Breast epithelium (tissue), 4 donors: ENCODE data around the gene CADM1. TPM values are rescaled to one million over a fixed set of nuclear protein-coding genes. Genes with fewer than 3 reads are reported as not detected.

Source experiments
- DNase-seq, 2 donors: peaks; one replicate each; pipeline ENCODE4 v3.0.0-alpha.2; 2019; ENCODE audit warnings: low spot score in 2 of 2
- H3K27ac ChIP-seq, 2 donors: fragments of 200-600 bp; sonication (generic) in 1 of 2; one replicate each; pipeline ENCODE4 v1.5.1; 2016 to 2019; ENCODE audit warnings: mild to moderate bottlenecking in 1 of 2
- H3K27me3 ChIP-seq, 2 donors: fragments of 200-600 bp; sonication (generic) in 1 of 2; one replicate each; pipeline versions ENCODE4 v1.5.1 to v1.6.0; 2017 to 2019; ENCODE audit warnings: control low read depth in 1 of 2, mild to moderate bottlenecking in 1 of 2
- H3K36me3 ChIP-seq: fragments of 200-600 bp; one replicate; pipeline ENCODE4 v1.5.1; 2019
- H3K4me1 ChIP-seq, 2 donors: fragments of 200-600 bp; sonication (generic); one replicate each; pipeline ENCODE4 v1.5.1; 2016 to 2019; ENCODE audit warnings: control low read depth in 1 of 2
- H3K4me3 ChIP-seq, 3 donors: fragments of 200-600 bp; sonication (generic); 1 replicate in 2 of 3; 2 replicates in 1 of 3; pipeline ENCODE4 v1.5.1; 2016 to 2019; ENCODE audit warnings: mild to moderate bottlenecking in 3 of 3, moderate library complexity in 2 of 3
- H3K9me3 ChIP-seq, 2 donors: fragments of 200-600 bp; sonication (generic) in 1 of 2; one replicate each; pipeline ENCODE4 v1.5.1; 2016 to 2019; ENCODE audit warnings: control low read depth in 1 of 2
- CTCF ChIP-seq, 3 donors: fragments of 450-650 bp; IDR thresholded peaks; one replicate each; pipeline ENCODE4 v1.5.1; 2016 to 2017; ENCODE audit warnings: antibody characterized with exemption in 3 of 3, mild to moderate bottlenecking in 3 of 3, moderate library complexity in 3 of 3
- POLR2A ChIP-seq: fragments of 450-650 bp; IDR thresholded peaks from one replicate; pipeline ENCODE4 v1.6.1; 2016; ENCODE audit warnings: antibody characterized with exemption, mild to moderate bottlenecking, moderate library complexity
- POLR2AphosphoS5 ChIP-seq, 3 donors: sonication (generic); formaldehyde crosslinking; IDR thresholded peaks; one replicate each; pipeline ENCODE4 v1.6.1; 2017; ENCODE audit warnings: antibody characterized with exemption in 3 of 3
- intact Hi-C: fragments of 100-400 bp; cut with DNase I; formaldehyde crosslinking; loops from one replicate; pipeline ENCODE4 v1.15.1; 2023; ENCODE audit warnings: low total_unique reads
- total RNA-seq, 3 donors: library from RNA; depleted of rRNA; stranded (reverse); fragments of >200 nt; gene quantifications; one replicate each; pipeline ENCODE4 v1.1.0, GENCODE V29; 2016

The CADM1 gene
- total RNA-seq, 3 donors from 2014 or later = 5.3 to 48.4 (median 33.1) TPM

DNA sequence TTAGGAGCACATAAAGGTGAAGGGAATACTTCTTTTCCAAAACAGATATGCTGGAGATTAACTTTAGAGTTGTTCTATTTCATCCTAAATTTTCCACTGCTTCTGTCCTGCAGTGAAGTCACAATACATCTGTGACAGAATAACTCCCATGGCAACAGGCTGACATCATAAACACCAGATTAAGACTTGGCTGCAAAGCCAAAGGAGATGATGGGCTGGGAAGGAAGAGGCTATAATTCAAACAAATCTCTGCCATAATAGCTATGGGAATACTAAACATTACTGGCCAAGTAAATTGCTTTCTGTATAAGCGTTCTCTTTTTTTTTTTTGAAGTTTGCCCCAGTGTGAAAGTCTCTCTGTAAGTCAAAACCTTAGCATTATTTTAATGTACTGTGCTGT, 107.7 kb downstream of the CADM1 start:
- DNase-seq = no peak
- H3K4me3 ChIP-seq = no peak overlapping the region
- TF ChIP-seq POLR2A (no peak), POLR2AphosphoS5 (IDR thresholded peaks at IDR 0.05) (no peak), CTCF (IDR thresholded peaks at IDR 0.05) (no peak)
- no peaks in the 10 kb centered on the region for H3K9me3 ChIP-seq
- no peaks in the 10 kb centered on the region for H3K36me3 ChIP-seq
- intact Hi-C loops = no loop called here
- no peak overlapping the region for H3K27ac ChIP-seq
- H3K4me1 ChIP-seq = no peaks in the 10 kb centered on the region
- no peaks in the 10 kb centered on the region for H3K27me3 ChIP-seq

GRCh38 chr11:115393950-115394349, 110.3 kb downstream of the CADM1 start:
- intact Hi-C loops = no loop called here
- DNase-seq = no peak
- H3K9me3 ChIP-seq = no peaks in the 10 kb centered on the region
- no peaks in the 10 kb centered on the region for H3K27me3 ChIP-seq
- H3K27ac ChIP-seq = no peak overlapping the region
- no peaks in the 10 kb centered on the region for H3K4me1 ChIP-seq
- no peaks in the 10 kb centered on the region for H3K36me3 ChIP-seq
- TF ChIP-seq POLR2A (no peak), POLR2AphosphoS5 (IDR thresholded peaks at IDR 0.05) (no peak), CTCF (IDR thresholded peaks at IDR 0.05) (no peak)
- no peak overlapping the region for H3K4me3 ChIP-seq

- no peak overlapping the region for H3K27ac ChIP-seq
- no peaks in the 10 kb centered on the region for H3K9me3 ChIP-seq
- H3K4me3 ChIP-seq = no peak overlapping the region
- DNase-seq = no peak
- H3K27me3 ChIP-seq = no peaks in the 10 kb centered on the region
- TF ChIP-seq POLR2AphosphoS5 (IDR thresholded peaks at IDR 0.05) = no peak
- no peak for TF ChIP-seq POLR2A
- no peak for TF ChIP-seq CTCF (IDR thresholded peaks at IDR 0.05)
- no peaks in the 10 kb centered on the region for H3K36me3 ChIP-seq
- H3K4me1 ChIP-seq = no peaks in the 10 kb centered on the region
- intact Hi-C loops = no loop called here
Observed at GRCh38 chr11:115391598-115391997, 112.6 kb downstream of the CADM1 start.

DNA sequence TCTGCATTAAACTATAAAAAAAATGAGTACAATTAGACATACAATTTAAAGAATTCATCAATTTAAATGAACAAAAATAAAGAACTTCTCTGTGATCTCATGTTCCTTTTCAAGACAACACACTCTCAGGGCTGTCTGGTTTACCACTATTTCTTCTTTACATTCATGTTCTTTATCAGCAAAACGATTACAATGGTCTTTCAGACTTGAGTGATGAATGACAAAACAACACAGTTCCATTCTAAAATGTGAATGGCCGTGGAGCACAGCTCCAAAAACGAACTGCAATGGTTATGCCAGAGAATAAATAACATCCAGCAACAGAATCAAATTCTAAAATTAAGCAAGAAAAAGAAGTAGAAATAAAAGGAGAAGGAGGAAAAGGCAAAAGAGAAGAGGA, 113.1 kb downstream of the CADM1 start:
- TF ChIP-seq CTCF (IDR thresholded peaks at IDR 0.05) (no peak), POLR2A (no peak), POLR2AphosphoS5 (IDR thresholded peaks at IDR 0.05) (no peak)
- Histone ChIP-seq H3K4me1 (no peaks in the 10 kb centered on the region), H3K36me3 (no peaks in the 10 kb centered on the region), H3K27ac (no peak overlapping the region), H3K4me3 (no peak overlapping the region), H3K27me3 (no peaks in the 10 kb centered on the region), H3K9me3 (no peaks in the 10 kb centered on the region)
- no peak for DNase-seq
- intact Hi-C loops = no loop called here

GRCh38 chr11:115390441-115390840, 113.8 kb downstream of the CADM1 start:
- Histone ChIP-seq H3K4me3 (no peak overlapping the region), H3K4me1 (no peaks in the 10 kb centered on the region), H3K27me3 (no peaks in the 10 kb centered on the region), H3K27ac (no peak overlapping the region), H3K9me3 (no peaks in the 10 kb centered on the region), H3K36me3 (no peaks in the 10 kb centered on the region)
- intact Hi-C loops = no loop called here
- TF ChIP-seq POLR2AphosphoS5 (IDR thresholded peaks at IDR 0.05) (no peak), POLR2A (no peak), CTCF (IDR thresholded peaks at IDR 0.05) (no peak)
- no peak for DNase-seq
